Glutamatergic neuron (in vitro differentiated cells): ENCODE measurements around the gene FBXW7. TPM values are rescaled to one million over a fixed set of nuclear protein-coding genes. Genes with fewer than 3 reads are reported as not detected.

Experiments used
- DNase-seq: peaks from one replicate; pipeline ENCODE4 v3.0.0; 2022
- H3K27ac Mint-ChIP-seq: one replicate; pipeline ENCODE4 v1.8.0; 2020; ENCODE audit warnings: mild to moderate bottlenecking, mixed read lengths, inconsistent platforms; ENCODE audit not compliant: unreplicated experiment
- H3K27me3 Mint-ChIP-seq: one replicate; pipeline ENCODE4 v1.8.0; 2020; ENCODE audit warnings: mild to moderate bottlenecking, moderate library complexity, mixed read lengths, inconsistent platforms; ENCODE audit not compliant: unreplicated experiment
- H3K36me3 Mint-ChIP-seq: one replicate; pipeline ENCODE4 v1.8.0; 2020; ENCODE audit warnings: mild to moderate bottlenecking, mixed read lengths, inconsistent platforms; ENCODE audit not compliant: unreplicated experiment
- H3K4me1 Mint-ChIP-seq: one replicate; pipeline ENCODE4 v1.8.0; 2020; ENCODE audit warnings: mild to moderate bottlenecking, low read depth, mixed read lengths, inconsistent platforms; ENCODE audit not compliant: unreplicated experiment
- H3K4me3 Mint-ChIP-seq: one replicate; pipeline ENCODE4 v1.8.0; 2020; ENCODE audit warnings: mild to moderate bottlenecking, mixed read lengths, inconsistent platforms; ENCODE audit not compliant: unreplicated experiment
- H3K9me3 Mint-ChIP-seq: one replicate; pipeline ENCODE4 v1.8.0; 2020; ENCODE audit warnings: mild to moderate bottlenecking, moderate library complexity, mixed read lengths, inconsistent platforms; ENCODE audit not compliant: unreplicated experiment
- CTCF ChIP-seq: fragments of 200-600 bp; sonication (generic); IDR thresholded peaks from one replicate; pipeline ENCODE4 v1.5.0; 2021; ENCODE audit not compliant: partially characterized antibody, unreplicated experiment
- long read RNA-seq: library from polyadenylated mRNA; unstranded; transcript quantifications from one replicate; pipeline ENCODE4 v2.0.0, GENCODE V29; 2020; ENCODE audit not compliant: unreplicated experiment
- total RNA-seq: library from RNA; stranded (reverse); fragmentation: NEBNext Ultra II Directional; extraction: Animal tissue kit (Norgen Biotek cat#: 25700); gene quantifications from one replicate; pipeline ENCODE4 v1.2.1, GENCODE V29; 2021; ENCODE audit not compliant: unreplicated experiment

The FBXW7 gene
- 57.5 TPM for total RNA-seq
- long read RNA-seq, transcript FBXW7-204 (11 exons, 3,540 nt), result major isoform, 10 of 15 reads
- long read RNA-seq, partial matches to known transcripts, result 2 of 15 reads
- long read RNA-seq, other reads (novel, unspliced or antisense), result 3 of 15 reads

DNA sequence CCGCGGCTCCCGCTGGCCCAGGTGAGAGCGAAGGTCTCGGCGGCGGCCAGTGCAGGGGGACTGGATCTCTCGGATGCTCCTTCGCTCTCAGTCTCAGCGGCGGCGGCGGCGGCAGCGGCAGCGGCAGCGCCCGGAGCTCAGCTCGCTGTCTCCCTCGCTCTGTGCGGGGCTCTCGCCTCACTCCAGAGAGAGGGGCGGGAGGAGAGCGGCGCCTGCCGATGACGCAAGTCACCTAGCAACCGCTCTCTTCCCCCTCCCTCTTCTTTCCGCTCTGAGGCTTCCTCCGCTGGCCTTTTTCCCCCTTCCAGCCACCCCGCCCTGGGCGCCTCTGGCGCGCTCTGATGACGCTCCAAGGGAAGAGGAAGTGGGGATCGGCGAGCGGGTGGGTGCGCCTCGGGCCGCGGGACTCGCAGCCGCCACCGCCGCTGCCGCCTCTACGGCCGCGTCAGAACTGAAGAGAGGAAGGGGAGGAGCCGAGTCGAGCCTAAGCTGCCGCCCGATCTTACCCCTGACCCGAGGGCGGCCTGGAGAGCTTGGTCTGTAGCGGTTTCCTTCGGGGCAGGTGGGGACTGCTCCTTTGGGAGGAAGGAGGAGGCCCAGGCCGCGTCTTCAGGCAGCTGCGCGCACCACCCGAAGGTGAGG, at the start of gene FBXW7:
Gene FBXW7 (minus strand): TSS at position 190 of the 642 bp plus-strand sequence. CDS start 124,289 bp downstream, outside the sequence.
- Mint-ChIP-seq H3K27me3 (peaks cover 11% of the 10 kb centered on the region), H3K27ac (peak within 1 kb of the TSS; percentile 90), H3K4me1 (peaks cover 21% of the 10 kb centered on the region), H3K4me3 (peak within 1 kb of the TSS; percentile 97), H3K9me3 (peaks cover 6% of the 10 kb centered on the region), H3K36me3 (no peaks in the 10 kb centered on the region)
- DNase-seq, result peak; percentile 99
- TF ChIP-seq CTCF, result no peak

DNA sequence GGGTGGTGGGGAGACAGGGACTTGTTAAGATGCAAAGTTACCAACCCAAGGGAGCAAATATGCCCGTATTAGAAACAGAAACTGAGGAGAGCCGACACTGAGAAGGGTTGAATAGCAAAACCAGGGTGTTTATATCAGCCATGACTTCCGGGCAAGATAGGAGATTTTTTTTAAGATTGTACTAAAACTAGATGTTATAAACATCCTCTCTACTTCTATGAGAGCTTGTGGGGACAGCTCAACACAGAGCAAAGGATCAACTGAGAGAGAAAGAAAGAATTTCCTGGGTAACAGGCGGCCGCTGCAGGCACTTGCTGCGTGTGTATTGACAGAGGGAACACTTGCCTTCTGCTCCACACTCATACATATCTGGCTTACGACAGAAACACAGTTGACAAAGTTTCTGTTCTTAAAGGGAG, 49.1 kb upstream of the FBXW7 start:
- Mint-ChIP-seq H3K9me3 (no peaks in the 10 kb centered on the region), H3K27ac (no peak overlapping the region), H3K27me3 (peaks cover 2% of the 10 kb centered on the region), H3K4me1 (peaks cover 7% of the 10 kb centered on the region), H3K4me3 (no peak overlapping the region), H3K36me3 (peaks cover 6% of the 10 kb centered on the region)
- no peak for DNase-seq
- TF ChIP-seq CTCF, result no peak

DNA sequence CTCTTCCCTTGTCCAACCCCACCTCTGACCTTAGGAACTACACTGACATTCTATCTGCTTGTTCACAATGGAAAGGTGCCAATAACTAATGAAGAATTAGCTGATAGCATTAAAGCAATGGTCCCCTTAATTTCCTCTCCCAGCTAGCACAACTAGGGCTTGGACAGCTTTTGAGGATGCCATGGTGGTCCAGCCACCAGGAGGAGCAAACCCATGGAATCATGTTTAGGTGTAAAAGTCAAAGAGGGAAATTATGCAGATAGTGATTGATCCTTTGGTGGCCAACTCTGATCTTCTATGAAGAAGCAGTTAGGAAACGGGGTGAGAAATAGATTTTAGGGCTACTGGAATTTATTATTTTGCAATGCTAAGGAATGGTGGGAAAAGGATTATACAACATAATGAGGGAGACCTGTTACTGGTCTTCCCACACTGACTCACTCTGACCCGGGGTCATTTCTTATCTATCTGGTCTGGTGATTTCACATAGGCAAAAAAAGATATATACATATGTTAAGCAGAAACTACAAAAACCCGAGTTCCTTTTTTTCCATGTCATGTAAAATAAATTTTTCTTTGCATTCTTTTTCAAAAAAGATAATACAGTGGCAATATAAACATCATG, 45.8 kb upstream of the FBXW7 start:
- H3K27ac Mint-ChIP-seq, result no peak overlapping the region
- DNase-seq, result no peak
- H3K36me3 Mint-ChIP-seq, result peaks cover 3% of the 10 kb centered on the region
- no peak overlapping the region for H3K4me3 Mint-ChIP-seq
- TF ChIP-seq CTCF, result no peak
- peaks cover 5% of the 10 kb centered on the region for H3K4me1 Mint-ChIP-seq
- H3K9me3 Mint-ChIP-seq, result no peaks in the 10 kb centered on the region
- no peaks in the 10 kb centered on the region for H3K27me3 Mint-ChIP-seq

DNA sequence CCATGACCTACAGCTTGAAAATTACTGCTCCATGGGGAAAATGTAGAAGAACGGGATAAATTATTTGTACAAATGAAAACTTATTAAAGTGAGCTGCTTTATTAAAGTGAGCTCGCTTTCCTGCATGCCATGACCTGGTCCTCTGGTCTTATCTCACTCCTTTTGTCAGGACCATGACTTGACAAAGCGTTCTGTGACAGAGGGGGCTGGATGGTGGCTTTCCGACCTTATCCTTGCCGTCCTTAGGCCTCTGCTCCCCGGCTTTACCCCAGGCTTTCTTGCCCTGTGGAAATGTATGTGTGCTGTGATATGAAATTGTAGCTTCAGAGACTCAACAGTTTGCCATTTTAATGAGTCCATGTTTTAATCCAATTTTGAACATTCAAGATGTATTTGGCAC, 44.0 kb upstream of the FBXW7 start:
- no peaks in the 10 kb centered on the region for H3K36me3 Mint-ChIP-seq
- H3K27ac Mint-ChIP-seq, result no peak overlapping the region
- peaks cover 3% of the 10 kb centered on the region for H3K4me1 Mint-ChIP-seq
- no peak for DNase-seq
- H3K27me3 Mint-ChIP-seq, result no peaks in the 10 kb centered on the region
- no peak for TF ChIP-seq CTCF
- no peak overlapping the region for H3K4me3 Mint-ChIP-seq
- no peaks in the 10 kb centered on the region for H3K9me3 Mint-ChIP-seq
